SH-SY5Y (cell line): Measurements from ENCODE around the gene SPNS2.

ENCODE experiments used
- GATA2 ChIP-seq: IDR thresholded peaks from 2 replicates; pipeline ENCODE4 v1.6.1; 2011; ENCODE audit warnings: mild to moderate bottlenecking, low read depth, low read length
- GATA3 ChIP-seq: IDR thresholded peaks from 2 replicates; pipeline ENCODE4 v1.6.1; 2011; ENCODE audit warnings: low read depth, mild to moderate bottlenecking, low read length, moderate library complexity

- TF ChIP-seq GATA3 (no peak), GATA2 (no peak)
These were observed 12.7 kb upstream of the SPNS2 start for GRCh38 chr17:4485676-4486646.
